SK-N-MC (cell line): ENCODE measurements around the gene ZNF439.
"Not testable (repeated sequence)": the region's sequence is repeated elsewhere in the genome, so short reads cannot be mapped to it uniquely, and the experiment has no call there.

Experiments
- EZH2 ChIP-seq: fragments of 200-600 bp; sonication (generic); IDR thresholded peaks from one replicate; pipeline ENCODE4 v1.6.1; 2017; ENCODE audit warnings: antibody characterized with exemption
- FOXP2 ChIP-seq: optimal IDR thresholded peaks from 2 replicates; pipeline ENCODE3; 2011; ENCODE audit warnings: mild to moderate bottlenecking, moderate library complexity; ENCODE audit not compliant: insufficient read depth; ENCODE audit errors: extremely low read length, control extremely low read depth
- POLR2AphosphoS5 ChIP-seq: IDR thresholded peaks from 2 replicates; pipeline ENCODE4 v1.6.1; 2012; ENCODE audit warnings: mild to moderate bottlenecking, low read depth, low read length, borderline replicate concordance

GRCh38 chr19:11850289-11850688 is 1.8 kb downstream of the ZNF439 start:
- TF ChIP-seq POLR2AphosphoS5, EZH2, FOXP2: not testable (repeated sequence)
